GM12892 (cell line): ENCODE measurements around the gene SCN9A.

ENCODE experiments used
- POLR2A ChIP-seq: IDR thresholded peaks from 2 replicates; pipeline ENCODE4 v1.6.1; 2011; ENCODE audit warnings: low read depth, low read length, control low read depth
- POLR2AphosphoS5 ChIP-seq: IDR thresholded peaks from 2 replicates; pipeline ENCODE4 v1.6.1; 2011; ENCODE audit warnings: low read depth, low read length, control low read depth

DNA sequence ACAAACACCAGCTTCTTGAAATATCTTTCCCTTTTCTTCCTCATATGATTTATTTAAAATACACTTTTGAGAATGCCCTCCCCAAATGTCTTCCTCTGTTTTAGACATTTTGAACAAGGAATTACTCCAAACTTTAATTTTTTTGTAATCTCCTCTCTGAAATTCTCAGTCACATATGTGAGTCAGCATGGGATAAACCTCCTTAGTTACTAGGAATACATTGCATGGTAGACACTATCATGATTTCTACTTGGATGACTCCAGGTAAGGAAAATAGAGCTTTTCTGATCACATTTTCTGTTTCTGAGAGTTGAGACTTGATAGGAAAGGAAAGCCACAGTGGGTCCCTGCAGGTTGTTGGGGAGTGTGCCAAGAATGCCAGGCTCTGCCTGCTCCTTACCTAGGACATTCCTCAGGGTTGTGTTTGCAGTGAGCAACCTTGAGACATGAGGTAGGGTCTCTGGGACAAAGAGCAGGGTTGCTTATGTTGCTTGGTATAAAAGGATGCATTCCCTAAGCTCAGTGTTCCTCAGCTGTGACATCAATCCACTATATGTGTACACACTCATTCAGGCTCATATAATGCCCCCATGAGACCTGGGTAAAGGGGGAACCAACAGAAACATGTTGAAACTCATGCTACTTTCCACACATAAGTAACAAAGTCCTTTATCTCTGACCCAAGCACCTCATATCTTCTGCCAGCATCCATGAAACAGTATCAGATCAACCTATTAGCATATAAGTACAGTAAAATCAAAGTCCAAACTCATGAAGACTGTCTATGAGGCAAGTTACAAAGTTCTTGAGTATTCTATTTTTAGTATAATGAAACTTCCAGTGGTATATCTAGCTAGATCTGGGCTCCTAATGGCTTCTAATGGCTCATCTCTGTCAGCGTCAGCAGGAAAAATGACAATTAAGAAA lies 135.1 kb downstream of the SCN9A start:
- TF ChIP-seq POLR2AphosphoS5 (no peak), POLR2A (no peak)
